Measurements from ENCODE around the gene L3MBTL4.

L3MBTL4 gene

DNA sequence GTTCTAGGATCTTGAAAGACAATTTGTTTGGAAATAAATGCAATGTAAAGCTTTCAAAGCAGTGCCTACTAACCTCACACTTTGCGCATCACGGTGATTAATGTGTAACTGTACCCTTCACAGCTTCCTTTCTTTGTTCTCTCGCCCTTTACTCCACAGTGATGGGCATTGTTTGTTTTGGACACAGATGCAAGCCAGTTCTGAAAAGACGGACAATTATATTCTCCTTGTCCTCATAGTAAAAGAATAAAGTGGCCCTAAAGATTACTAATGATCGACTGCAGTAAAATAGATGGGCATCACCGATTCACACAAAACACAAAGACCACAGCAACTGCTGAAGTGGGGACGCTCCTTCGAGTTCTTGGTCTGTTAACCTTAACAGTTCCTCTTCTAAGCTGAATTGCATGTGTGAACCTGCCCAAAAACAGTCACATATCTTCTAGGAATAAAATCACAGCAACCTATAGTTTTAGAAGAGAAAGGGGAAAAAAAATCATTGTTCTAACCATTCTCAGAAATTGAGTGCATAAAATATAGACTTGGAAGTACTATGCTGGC, 7.7 kb downstream of the L3MBTL4 start:
- no peak overlapping the region for H3K4me3 ChIP-seq (ENCODE audit: low read depth, low read length)
- TF ChIP-seq, protein P1, sequence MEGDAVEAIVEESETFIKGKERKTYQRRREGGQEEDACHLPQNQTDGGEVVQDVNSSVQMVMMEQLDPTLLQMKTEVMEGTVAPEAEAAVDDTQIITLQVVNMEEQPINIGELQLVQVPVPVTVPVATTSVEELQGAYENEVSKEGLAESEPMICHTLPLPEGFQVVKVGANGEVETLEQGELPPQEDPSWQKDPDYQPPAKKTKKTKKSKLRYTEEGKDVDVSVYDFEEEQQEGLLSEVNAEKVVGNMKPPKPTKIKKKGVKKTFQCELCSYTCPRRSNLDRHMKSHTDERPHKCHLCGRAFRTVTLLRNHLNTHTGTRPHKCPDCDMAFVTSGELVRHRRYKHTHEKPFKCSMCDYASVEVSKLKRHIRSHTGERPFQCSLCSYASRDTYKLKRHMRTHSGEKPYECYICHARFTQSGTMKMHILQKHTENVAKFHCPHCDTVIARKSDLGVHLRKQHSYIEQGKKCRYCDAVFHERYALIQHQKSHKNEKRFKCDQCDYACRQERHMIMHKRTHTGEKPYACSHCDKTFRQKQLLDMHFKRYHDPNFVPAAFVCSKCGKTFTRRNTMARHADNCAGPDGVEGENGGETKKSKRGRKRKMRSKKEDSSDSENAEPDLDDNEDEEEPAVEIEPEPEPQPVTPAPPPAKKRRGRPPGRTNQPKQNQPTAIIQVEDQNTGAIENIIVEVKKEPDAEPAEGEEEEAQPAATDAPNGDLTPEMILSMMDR (IDR thresholded peaks at IDR 0.05; ENCODE audit: low read depth, low read length, missing control alignments): no peak
- no peak for DNase-seq (ENCODE audit: low read depth)

DNA sequence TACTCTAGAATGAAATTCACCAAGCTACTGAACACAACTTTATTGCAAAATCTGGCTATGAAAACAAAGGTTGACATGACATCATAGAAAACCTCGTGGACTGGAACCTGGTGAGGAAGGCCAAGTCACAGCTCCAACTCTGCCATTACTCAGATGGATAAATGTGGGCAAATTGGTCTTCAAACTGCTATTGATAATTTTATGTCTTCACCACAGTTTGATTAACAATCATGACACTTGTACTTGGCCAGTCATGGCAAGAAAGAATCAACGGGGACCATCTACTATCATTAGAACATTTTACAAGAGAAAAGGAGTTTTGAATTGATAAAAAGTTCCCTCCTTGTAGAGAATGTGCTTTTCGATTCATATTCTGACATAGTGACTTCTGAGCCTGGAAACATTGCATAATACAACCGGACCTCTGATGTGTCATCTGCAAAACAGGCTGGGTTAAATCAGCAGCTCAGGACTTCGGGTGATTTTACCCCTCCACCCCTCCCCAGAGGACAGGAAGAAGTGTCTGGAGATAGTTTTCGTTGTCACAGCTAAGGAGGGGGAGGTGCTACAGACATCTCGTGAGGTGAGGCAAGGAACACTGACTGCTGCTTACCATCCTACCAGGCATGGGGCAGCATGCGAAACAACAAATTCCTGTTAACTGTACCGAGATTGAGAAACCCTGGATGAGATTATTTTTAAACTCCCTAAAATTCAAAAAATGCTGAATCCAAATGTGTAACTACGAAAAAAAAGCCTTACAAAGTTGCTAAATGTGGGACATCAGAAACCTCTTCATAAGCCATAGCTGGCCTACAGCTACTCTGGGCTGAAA, 8.4 kb downstream of the L3MBTL4 start:
- H3K4me3 ChIP-seq (ENCODE audit: low read depth, low read length): no peak overlapping the region
- DNase-seq (ENCODE audit: low read depth): no peak
- TF ChIP-seq, protein P1 (IDR thresholded peaks at IDR 0.05; ENCODE audit: low read depth, low read length, missing control alignments): no peak

DNA sequence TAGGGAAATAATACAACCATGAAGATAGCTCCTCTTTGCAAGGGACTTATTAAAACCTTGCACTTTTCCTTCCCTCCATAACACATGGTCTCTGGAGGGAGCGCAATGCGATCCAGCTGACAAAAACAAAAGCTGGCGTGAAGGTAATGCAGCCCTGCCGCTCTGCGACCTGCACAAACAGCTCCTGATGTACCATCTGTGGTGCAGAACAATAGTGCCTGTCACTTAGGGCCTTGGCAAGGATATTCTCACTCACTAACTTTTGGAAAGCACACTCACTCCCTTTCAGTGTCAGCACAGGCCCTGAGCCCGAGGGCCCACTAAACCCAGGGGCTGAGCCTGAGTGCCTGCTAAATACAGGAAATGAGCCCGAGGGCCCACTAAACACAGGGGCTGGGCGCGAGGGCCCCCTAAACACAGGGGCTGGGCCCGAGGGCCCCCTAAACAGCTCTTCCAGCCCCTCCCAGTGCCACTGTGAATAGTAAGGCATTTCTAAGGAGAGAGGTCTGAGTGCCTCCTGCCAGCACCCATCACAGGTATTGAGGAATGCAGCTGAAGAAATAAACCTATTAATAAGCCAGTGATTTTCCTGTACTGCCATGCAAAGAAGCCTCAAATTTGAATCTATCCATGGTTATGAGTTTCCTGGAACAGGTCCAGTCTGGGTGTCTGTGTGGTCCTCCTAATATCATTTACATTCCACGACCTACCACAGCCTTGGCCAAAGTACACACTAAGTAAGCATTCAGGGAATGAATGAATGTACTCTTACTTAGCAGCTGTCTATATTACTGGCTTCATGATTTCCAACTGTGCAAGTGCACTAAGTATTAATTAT, 9.3 kb downstream of the L3MBTL4 start:
- TF ChIP-seq, protein P1 (IDR thresholded peaks at IDR 0.05; ENCODE audit: low read depth, low read length, missing control alignments): no peak
- DNase-seq (ENCODE audit: low read depth): no peak
- H3K4me3 ChIP-seq (ENCODE audit: low read depth, low read length): no peak overlapping the region

DNA sequence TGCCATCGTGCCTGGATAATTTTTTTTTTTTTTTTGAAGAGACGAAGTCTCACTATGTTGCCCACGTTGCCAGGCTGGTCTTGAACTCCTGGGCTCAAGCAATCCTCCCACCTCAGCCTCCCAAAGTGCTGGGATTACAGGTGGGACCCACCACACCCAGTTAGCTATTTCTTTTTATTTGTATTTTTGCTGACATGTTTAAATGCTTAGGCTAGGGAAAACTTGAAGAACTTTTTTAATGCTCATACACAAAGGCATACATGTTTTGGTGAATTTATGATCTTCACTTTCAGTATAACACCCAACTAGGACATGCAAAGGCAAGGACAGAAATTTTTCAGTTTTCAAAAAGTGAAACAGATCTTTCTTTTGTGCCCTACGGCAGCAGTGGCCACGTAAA, 9.9 kb downstream of the L3MBTL4 start:
- TF ChIP-seq, protein P1 (IDR thresholded peaks at IDR 0.05; ENCODE audit: low read depth, low read length, missing control alignments): no peak
- no peak for DNase-seq (ENCODE audit: low read depth)
- no peak overlapping the region for H3K4me3 ChIP-seq (ENCODE audit: low read depth, low read length)

DNA sequence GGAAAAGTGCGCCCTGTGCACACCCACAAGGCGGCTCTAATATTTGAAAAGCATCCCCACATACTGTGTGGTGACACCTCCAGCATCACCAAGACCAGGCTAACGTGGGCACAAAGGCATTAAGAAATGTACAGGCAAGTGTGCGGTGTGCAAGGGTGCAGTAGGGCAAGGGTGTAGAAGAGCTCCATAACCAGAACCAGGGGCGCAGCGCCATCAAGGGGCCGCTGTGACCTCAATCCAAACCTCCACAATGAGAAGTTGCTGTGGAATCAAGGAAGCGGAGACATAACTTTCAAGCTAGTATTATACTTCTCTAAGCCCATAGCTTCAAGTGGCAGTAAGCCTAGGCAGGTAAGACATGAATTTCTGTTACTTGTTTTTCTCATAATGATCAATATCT, 13.0 kb downstream of the L3MBTL4 start:
- TF ChIP-seq, protein P1 (IDR thresholded peaks at IDR 0.05; ENCODE audit: low read depth, low read length, missing control alignments): peak; percentile 17
- no peak overlapping the region for H3K4me3 ChIP-seq (ENCODE audit: low read depth, low read length)
- DNase-seq (ENCODE audit: low read depth): no peak

DNA sequence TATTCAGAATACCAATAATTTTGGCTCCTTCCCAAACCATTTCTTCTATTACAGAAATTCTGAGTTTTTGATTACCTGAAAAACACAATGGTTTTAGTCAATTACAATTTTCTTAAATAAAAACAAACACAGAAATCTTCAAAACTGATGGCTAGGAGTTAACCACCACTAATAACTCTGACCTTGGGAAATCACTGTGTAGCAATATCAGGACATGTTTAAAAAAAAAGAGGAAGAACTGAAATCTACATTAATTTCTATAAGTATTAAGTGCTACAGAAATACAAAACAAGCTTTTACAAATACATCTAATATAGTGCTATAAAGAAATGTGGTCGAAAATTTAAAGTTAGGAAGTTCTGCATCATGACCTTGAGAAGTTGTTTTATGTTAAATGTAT, 14.9 kb downstream of the L3MBTL4 start:
- H3K4me3 ChIP-seq (ENCODE audit: low read depth, low read length): no peak overlapping the region
- DNase-seq (ENCODE audit: low read depth): no peak
- TF ChIP-seq, protein P1 (IDR thresholded peaks at IDR 0.05; ENCODE audit: low read depth, low read length, missing control alignments): no peak

Measured in GM12864 (cell line).